NCI-H2227 (cell line): Measurements from ENCODE around the gene C11orf24.

Source experiments
- DNase-seq: peaks from one replicate; lab custom pipeline; 2025; ENCODE audit not compliant: unreplicated experiment; lab: John Stamatoyannopoulos, UW

The C11orf24 gene

DNA sequence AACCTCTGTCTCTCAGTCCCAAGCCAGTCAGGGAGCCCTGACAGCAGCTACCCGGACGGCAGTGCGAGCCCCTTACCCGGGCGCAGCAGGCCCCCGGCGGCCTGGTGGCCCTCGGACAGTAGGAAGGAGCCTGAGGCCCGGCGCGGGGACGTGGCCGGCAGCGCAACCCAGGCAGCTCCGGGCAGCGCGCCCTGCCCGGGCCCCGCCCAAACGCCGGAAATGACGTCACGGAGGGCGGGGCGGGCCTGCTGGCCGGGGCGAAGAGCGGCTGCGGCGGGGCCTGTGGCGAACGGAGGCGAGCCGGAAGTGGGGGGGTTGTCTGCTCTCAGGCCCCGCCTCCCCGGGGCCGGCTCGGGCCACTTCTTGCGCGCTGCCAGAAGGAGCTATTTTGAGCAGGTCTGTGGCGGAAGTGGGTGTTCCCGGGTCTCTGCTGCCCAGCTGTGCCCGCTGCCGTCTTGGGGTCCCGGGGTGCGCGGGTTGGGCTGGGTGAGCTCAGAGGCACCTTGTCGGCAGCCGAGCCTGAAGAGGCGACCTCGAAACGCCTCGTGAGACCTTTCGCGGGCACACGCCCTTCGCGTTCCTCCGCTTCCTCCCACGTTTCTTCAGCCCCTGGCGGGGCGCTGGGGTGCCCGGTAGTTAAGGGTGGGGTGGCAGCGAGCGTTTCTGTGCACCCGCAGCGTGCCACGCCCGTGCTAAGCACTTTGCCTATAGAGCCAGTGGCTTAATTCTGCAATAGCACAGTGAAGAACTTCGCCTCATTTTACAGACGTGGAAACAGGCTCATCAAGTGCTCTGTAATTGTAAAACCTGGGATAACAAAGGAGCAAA lies at the start of gene C11orf24:
TSS of gene C11orf24 (minus strand) at position 193 of the 828 bp plus-strand sequence. CDS start 8,206 bp downstream, outside the sequence.
- peak; percentile 97 for DNase-seq

GRCh38 chr11:68317147-68317785 lies 45.5 kb upstream of the C11orf24 start:
- no peak for DNase-seq

GRCh38 chr11:68315171-68315920 lies 43.6 kb upstream of the C11orf24 start:
- no peak for DNase-seq

DNA sequence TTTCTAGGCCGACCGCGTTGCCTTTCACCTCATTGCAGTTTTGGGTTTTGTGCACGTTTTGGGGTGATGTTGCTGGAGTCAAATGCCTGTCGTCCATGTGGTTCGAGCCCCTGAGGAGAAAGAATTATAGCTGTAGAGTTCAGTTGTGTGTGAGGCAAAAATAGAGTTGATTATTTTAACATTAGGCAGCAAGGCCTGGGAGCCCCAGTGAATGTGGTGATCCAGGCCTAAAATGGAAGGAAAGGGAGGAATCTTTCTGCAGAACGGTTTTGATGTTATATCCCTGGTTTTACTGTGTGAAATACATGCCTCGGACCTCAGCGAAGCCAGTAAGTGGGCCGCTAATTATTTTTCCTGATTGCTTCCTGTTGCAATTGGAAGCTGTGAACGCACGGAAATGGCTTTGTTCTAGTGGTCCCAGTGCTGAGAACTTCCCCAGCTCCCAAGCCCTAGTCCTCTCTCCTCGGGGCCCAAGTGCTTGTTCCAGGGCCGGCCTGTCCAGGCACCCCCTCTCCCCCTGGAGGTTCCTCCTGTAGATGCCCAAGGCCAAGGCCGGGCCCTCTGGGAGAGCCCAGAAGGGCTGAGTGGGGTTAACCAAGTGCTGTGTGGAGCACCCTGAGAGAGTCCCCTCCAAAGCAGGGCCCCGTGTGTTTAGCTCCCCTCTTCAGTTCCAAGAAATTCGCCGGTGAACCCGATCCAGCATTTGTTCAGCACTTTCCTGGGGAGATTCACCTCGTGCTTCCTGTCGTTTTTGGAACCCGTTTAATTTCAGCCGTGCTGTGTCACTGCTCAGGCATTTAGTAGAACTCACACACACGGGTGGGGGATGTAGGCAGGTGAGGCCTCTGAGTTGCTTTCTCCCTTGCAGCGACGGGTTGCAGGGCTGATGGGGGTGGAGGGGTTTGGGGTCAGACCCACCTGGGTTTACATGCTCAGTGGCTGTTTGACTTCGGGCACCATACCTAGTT lies 42.7 kb upstream of the C11orf24 start:
- DNase-seq, result no peak

GRCh38 chr11:68313574-68314202 lies 41.9 kb upstream of the C11orf24 start:
- DNase-seq, result no peak

GRCh38 chr11:68312780-68313573 lies 41.2 kb upstream of the C11orf24 start:
- peak; percentile 24 for DNase-seq

DNA sequence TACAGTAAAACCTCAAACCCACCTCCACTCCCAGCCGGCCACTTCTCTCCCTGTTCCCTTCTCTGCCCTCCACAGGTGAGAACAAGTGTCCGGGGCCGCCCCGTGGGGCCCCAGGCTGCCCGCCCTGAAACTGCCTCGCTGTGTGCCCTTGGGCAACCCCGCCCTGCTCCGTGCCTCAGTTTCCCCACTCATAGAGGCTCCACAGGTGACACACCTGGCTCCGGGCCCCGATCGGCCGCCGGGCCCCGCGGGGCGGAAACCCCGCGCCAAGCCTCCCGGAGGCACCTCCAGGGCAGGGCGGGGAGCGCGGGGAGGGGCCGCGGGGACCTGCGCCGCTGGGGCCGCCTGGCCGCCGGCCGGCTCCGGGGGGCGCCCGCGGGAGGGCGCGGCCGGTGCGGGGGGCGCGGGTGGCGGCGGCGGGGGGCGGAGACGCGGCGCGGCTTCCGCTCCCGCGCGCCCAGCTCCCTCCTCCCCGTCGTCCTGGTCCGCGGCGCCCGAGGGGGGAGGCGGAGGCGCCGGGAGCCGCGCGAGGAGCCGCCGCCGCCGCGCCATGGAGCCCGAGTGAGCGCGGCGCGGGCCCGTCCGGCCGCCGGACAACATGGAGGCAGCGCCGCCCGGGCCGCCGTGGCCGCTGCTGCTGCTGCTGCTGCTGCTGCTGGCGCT lies 40.5 kb upstream of the C11orf24 start, which contains the start of gene LRP5:
TSS of gene LRP5 (plus strand) at position 475 of the 663 bp plus-strand sequence. CDS start at position 599, 124 bp downstream.
- DNase-seq, result peak; percentile 51

DNA sequence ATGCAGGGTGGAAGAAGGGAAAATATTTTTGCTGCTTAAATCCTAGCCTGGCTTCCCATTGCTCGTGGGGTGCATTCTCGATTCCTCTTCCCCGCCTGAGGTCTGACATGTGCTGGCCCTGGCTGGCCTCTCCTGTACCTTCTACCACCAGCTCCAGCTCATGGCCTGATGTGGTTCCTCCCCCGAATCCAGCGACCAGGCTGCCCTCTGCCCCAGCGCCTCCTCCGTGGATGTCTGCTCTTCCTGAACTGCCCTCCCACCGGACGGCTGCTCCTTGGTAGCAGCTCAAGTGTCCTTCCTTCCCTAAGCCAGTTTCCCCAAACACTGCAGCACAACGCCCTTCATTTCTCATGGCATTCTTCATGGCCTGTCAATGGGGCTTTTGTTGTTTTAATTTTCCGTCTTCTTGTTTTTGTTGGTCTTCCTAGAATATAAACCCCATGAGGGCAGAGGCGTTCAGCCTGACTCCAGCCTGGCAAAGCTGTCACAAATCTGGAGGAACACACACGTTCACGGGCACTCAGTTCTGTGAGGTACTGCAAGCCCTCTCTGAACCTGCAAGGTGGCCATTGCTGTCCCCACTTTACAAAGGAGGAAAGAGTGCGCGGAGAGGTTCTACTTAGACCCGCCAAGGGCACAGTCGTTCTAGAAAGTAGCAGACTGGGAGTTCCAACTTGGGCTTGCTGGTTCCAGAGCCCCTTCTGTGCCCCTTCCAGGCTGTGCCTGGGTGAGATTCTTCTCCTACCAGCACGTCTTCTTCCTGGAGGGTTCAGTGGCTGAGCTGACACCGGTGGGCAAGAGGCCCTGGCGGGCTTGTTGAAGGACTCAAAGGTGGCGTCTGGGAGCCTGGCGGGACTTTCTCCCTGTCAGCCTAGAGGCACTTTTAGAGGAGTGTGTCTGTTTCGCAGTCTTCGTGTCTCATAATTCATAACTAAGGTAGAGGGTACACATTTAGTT lies 39.7 kb upstream of the C11orf24 start:
- DNase-seq, result no peak

- no peak for DNase-seq
Measured at GRCh38 chr11:68309621-68310185, 37.9 kb upstream of the C11orf24 start.

GRCh38 chr11:68308068-68308467 lies 36.3 kb upstream of the C11orf24 start:
- DNase-seq, result no peak

DNA sequence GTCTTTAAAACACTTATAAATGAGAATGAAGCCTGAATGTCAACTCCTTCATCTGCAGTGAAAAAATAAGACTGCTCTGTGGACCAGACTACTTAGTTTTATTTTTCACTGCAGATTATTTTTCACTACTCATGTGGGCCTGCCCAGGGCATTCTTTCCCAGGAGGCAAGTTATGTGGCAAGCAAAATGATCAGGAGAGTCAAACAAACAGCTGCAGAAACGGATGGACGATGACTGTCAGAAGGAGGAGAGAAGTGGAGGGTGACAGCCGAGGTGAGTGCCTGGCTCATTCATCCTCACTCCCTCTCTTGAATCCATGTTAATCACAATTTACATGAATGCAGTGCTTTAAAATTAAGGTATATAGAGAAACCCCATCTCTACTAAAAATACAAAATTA lies 34.9 kb upstream of the C11orf24 start:
- no peak for DNase-seq

GRCh38 chr11:68303982-68304780 lies 32.4 kb upstream of the C11orf24 start:
- no peak for DNase-seq

- no peak for DNase-seq
Measured at GRCh38 chr11:68303083-68303482, 31.3 kb upstream of the C11orf24 start.

- no peak for DNase-seq
Measured at GRCh38 chr11:68302670-68303069, 30.9 kb upstream of the C11orf24 start.

- DNase-seq, result no peak
Measured at GRCh38 chr11:68302256-68302655, 30.5 kb upstream of the C11orf24 start.

DNA sequence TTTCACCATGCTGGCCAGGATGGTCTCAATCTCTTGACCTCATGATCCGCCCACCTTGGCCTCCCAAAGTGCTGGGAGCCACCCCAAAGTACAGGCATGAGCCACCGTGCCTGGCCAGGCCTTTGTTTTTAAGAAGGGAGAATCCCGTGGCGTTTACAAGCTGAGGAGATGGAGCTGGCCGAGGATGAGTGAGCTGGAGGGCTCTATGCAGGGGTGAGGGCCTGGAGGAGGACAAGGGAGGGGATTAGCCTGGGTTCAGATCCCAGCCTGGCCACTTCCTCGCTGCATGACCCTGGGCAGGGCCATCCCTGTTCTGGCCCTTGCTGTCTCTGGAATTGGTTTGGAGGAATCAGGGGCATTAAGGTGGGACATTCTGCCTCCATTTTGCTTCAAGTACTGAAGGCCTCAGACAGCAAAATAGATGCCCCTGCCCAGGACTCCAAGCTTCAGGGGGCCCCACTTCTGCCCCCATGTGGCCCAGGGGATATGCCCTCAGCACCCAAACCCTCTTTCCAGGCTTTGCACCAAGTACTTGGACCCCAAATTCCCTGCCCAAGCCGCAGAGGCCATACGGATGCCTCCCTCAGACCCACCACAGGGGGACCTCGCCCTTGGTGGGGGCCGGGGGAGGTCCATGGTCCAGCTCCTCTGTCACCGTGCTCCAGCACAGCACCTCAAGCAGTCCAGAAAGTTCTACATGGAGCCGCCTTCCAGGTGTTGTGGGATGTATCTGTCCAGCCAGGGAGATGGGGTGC lies 28.5 kb upstream of the C11orf24 start:
- DNase-seq, result no peak
